Islet precursor cell (in vitro differentiated cells): Measurements from ENCODE around the gene HLA-DOB.

ENCODE experiments used
- DNase-seq: peaks from one replicate; pipeline ENCODE4 v3.0.0-alpha.2; 2018

HLA-DOB gene

DNA sequence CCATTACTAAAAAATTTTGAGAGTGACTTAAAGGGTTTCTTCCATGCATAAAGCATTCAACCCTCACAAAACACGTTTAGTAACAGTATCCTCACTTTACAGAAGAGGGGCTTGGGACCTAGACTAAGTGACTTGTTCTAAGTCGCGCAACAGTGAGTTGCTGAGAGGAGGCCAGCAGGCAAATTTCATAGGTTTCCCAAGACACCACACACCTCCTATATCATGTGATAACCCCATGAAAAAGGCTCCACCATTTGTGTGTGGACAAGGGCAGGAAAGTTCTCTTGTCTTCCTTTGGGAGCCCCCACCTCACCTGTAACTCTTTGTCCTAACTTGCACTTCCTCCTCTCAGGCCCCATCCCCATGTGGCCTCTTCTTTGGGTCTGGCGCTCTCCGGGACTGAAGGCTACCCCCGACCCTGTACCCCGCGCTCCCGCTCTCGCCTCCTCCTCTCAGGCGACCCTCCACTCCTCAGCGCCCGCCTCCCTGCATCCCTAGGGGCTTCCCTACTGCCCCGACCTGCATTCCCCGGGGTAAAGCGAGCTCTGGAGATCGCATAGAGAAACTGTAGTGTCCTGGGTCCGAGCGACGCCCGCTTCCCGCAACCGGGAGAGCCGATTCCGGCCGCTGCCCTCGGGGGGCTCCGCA, 26.7 kb upstream of the HLA-DOB start:
- no peak for DNase-seq

DNA sequence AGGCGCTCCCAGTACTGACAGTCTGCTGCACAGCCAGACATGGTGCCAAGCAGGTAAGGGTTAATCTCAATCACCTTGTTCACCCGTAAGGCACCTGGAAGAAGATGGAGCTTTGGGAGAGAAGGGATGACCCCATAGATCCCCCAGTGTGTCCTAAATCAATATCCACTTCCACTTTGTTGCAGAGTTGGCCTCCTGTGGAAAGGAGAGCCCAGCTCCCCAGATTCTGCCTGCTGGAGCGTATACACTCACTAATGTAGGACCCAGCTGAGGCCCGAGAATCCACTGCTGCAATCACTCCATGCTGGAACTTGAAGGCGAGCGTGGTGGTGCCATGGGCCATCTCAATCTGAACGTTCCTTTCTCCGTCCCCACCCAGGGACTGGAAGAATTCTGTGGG, 25.9 kb upstream of the HLA-DOB start:
- no peak for DNase-seq

DNA sequence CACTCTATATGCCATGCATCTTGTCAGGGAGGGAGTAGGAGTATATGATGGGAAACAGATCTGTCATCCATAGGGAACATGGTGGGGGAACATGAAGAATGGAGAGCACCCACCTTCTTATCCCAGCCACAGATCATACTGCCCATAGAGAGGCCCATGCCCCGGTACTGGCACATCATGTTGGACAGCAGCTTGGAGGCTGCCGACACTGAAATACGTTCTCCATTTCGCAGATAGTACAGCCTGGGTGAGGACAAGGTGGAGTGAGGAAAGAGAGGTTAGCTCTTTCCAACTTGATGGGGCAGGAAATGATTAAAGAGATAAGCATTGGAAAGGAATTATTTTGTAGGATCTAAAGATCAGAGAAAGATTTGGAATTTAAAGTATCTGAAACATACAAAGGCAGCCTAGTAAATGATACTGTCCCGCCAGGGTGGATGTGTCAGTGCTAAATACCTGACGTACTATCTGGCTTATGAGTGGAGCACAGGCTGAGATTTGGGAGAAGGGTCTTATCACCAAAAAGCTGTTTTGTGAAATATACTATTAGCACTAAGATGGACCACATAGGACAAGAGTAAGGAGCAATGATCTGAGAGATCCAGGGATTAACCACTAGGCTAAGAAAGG, 25.3 kb upstream of the HLA-DOB start:
- no peak for DNase-seq

DNA sequence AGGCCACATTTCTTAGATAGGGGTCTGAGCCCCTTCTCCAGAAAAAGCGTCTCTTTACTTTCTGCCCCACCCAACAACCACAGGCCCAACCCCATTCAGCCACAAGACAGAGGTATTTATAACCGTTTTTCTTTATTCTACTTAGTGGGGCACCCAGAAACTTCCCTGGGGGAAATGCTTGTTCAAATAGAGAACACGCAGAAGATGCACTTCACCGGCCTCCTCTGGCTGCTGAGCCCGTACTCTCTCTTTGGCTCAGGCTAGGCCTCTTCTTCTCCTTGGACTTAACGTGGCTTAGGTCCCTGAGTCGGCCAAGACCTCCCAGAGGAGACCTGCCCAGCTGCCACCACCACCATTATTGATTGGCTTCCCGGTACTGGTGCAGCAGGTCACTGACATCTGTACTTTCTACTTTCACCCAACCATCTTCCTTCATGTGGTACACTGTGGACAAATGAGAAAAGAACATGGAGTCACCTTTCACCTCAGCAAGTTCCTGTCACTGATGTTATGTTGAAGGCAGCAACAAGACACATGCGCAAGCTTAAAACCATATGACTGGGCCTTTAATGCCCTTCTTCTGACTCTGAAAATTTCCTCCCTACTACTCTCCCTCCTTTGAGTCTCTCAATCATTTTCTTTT, 23.9 kb upstream of the HLA-DOB start:
- DNase-seq = no peak

DNA sequence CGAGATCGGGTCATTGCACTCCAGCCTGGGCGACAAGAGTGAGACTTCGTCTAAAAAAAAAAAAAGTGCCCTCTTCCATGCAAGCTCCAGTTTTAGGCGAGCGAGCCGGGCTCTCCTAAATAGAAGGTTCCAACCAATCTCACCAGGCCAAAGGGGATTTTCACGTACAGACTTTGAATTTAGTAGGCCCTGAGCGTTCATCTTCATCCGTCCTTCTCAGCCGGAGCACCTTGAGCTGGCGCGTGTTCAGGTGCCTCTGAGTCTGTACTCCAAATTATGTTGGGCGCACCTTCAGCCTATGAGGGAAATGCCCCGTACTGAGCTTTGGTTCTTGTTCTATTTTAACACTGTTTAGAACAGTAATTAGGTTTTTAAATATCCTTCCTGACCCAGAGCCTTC, 22.6 kb upstream of the HLA-DOB start:
- DNase-seq = no peak

DNA sequence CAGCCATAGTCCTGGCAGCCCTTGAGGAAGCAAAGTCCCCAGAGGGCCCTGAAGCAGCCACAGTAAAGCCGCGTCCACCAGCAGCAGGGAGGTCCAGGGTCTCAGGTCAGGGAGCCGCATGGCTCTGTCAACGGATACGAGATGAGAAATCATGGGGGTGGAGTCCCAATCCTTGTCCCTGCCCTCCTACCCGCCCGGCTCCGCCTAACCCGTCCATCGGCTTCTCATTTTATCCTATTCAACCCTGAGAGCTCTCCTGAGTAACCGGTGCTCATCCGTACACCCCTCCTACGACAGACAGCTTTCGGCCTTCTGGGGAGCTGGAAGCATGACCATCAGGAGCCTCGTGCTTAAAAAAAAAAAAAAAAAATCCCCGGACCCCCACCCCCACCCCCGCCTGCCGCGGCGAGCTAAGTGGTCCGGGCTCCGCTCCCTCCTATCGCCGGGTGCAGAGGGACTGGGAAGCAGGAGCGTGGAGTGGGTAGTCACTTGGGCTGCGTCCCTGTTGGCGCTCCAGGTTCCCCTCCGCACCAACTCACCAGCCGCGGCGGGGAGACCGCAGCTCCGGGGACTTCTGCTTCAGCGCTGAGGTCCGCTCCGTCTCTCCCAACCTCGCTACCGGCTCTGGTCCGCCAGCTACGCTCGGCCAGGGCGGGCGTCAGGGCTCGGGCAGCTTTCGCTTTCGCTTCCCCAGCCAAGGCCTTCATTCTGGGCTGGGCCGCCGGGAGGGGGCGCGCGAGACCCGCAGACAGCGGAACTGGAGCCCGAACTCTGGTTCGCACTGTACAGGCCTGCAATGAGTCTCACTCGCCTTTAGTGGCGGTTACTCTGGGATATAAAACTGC, 21.5 kb upstream of the HLA-DOB start, which contains the start of gene TAP2:
Gene TAP2, minus strand, starts transcription at position 626 of the 845 bp plus-strand sequence. Its CDS starts 506 bp downstream, at position 120.
- DNase-seq = peak; percentile 97

DNA sequence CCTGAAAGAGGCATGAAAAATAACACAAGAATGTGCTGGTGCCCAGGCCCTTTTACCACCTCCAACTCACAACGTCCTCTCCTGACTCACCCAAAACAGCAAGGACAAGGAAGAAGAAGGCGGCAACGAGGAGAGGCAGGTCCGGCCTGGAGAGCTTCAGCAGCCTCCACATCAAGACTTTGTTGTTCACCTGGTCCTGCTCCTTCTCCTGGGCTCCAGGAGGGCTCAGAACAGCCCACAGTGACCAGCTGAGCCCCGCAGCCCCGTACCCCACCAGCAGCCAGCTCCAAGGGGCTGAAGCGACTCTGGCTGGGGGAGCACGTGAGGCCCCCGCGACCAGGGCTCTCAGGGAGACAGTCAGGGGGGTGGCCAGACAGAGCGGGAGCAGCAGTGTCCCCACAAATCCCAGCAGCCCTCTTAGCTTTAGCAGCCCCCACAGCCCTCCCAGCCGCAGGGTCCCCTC, 20.9 kb upstream of the HLA-DOB start:
- DNase-seq = peak; percentile 51

DNA sequence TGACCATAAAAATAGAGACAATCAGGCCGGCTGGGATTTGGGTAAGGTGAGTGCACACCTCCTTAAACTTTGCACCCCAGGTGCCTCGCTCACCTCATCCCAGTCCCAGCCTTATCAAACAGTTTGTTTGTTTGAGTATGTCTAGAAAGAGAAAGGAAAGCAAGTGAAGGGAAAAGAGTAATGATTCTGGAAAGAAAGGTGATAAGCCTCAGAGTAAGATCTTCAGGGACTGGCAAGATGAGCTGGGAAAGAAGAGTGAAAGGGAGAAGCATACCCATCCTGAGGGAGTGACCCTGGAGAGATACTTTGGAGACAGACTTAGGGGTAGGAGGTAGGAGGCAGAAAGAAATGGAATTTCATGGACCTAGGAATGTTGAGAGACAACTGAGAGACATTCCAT, 20.1 kb upstream of the HLA-DOB start:
- DNase-seq = no peak

DNA sequence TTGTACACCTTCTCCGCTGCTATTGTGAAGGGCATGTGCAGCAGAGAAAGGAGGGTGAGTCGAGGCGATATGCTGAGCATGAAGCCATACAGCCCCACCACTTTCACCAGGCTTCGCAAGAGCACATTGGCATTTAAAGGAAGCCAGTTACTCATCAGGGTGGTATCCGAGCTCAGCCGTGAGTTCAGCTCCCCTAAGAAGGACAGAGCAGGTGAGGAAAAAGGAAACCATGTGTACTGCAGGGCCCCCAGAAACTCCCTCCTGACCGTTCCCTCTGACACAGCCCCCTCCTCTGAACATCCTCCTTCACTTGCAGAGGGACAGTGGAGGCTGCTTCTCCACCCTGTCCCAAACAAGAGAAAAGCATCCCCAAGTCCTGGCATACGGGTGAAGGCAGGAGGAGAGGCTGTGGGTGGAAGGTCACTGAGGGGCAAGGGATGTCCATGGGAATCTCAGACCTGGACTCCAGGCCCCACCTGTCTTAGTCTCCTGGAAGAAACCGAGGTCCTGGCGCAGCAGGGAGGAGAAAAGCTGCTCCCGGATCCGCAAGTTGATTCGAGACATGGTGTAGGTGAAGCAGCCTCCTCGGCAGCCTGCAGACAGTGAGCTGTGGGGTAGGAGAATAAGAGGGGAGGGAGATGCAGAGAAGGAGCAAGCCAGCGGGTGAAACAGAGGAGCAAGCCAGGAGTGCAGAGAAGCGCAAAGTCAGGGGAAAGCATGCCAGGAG, 18.5 kb upstream of the HLA-DOB start:
- no peak for DNase-seq

DNA sequence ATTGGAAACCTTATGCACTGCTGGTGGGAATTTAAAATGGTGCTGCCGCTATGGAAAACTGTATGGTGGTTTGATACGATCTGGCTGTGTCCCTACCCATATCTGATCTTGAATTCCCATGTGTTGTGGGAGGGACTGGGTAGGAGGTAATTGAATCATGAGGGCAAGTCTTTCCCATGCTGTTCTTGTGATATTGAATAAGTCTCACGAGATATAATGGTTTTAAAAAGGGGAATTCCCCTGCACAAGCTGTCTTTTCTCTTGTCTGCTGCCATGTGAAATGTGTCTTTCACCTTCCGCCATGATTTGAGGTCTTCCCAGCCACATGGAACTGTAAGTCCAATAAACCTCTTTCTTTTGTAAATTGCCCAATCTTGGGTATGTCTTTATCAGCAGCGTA, 16.9 kb upstream of the HLA-DOB start:
- no peak for DNase-seq

DNA sequence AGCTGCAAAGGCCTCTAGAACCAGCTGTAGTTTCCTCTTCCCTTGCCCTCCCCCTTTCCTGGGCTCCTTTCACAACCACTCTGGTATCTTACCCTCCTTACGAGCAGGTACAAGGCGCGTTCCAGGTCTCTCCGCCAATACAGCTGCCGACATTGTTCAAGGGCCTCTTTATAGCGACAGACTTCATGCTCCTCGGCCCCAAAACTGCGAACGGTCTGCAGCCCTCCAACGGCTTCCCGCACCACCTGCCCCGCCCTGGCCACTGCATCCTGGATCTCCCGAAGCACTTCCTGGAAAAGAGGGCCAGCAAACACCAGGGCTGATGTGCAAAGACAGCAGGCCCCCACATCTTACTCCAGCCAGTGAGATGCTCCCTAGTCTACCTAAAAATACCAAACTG, 15.7 kb upstream of the HLA-DOB start:
- no peak for DNase-seq

DNA sequence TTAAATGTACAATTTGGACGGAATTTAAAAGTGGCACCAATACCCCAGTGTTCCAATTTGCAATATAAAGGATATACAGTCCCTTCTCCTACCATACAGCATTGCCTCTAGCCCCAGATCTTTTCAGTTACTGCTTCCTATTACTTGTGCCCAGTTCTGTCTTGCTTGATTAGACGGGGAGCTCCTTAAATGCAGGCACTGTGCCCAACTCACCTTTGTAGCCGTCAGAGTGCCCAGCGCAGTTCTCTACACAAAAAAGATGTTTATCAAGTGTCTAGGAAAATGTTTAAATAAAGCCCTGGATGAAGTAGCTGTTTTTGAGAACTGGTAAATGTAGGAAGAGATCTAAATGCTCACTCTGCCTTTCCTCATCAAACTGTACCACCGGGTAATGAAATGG, 14.1 kb upstream of the HLA-DOB start:
- DNase-seq = peak; percentile 5

DNA sequence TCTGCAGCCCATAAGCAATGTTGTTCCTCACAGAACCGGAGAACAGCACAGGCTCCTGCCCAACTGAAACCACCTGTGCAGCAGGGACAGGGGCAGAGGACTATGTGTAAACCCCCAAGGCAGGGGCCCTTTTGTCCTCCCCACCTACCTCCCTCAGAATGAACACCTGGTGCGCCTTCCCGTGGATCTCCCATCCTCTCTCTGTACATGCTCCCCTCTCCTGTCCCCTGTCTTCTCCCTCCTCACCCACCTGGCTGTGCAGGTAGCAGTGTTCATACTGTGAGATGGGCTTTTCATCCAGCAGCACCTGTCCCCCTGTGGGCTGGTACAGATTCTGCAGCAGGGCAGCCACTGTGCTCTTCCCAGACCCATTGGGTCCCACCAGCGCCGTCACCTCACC, 13.2 kb upstream of the HLA-DOB start:
- DNase-seq = no peak

DNA sequence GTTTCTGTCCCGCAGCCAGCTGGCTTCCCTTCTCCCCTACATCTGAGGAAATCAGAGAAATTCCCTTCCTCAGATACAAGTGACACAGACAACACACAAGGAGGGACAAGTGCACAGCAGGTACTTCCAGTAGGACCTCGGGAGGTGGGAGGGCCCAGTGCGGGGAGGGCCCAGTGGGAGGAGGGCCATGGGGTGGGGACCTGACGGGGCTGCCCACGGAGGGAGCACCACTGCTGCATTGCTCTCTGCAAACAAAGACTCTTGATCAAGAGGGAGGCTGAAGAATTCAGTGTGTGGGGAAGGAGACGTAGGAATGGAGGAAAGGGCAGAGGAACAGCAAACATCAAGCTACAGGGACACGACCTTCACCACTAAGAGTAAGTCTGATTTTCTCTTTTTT, 12.7 kb upstream of the HLA-DOB start:
- DNase-seq = no peak

DNA sequence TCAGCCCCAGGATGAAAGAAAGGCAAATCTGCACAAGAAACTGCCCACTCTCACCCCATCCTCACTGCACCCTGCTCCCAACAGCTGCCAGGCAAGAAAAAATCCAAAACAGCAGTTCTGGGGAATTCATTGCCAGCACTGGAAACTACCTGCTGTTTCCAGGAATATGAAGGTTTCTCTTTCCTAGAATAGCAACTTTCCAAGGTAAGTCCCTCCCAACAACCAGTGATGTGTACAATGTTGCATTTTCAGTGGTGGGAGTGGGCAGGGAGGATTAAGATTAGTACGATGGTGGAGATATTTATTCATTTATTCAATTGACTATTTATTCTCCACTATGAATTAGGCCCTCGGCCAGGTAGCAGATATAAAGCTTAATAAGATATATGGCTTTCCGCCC, 10.2 kb upstream of the HLA-DOB start:
- DNase-seq = no peak

DNA sequence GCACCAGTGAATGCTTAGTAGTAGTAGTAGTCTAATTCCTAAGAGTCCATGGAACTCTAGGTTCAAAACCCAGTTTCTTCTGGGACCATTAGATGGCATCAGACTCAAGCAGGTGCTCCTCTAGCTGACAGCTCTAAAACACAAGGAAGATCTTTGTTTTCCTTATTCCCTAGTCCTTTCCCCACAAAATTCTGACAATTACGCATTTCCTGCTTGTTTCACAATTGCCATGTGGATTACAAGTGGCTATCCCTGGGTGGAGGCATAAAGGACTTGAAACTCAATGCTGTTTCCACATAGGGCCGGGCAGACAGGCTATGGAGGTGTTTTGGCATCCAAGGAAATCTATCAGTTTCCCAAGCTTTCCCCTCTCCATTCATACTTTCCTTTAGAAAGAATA, 9.2 kb upstream of the HLA-DOB start:
- DNase-seq = no peak

DNA sequence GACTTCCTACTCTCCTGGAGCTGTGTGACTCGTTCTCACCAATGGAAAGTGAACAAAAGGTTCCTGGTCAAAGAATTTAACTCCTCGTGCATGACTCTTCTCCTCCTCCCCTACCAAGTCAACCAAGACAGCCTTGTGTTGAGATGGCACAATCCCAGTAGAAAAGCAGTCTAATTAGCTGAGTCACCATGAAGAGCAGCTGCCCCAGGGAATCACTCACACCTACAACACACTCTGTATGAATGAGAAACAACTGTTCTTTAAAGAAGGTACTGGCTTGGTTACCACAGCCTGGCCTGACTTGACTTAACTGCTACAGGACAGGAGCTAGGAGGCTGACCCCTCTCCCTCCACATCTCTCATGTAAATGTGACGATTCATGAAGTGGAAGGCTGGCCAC, 2.9 kb upstream of the HLA-DOB start:
- DNase-seq = peak; percentile 91

DNA sequence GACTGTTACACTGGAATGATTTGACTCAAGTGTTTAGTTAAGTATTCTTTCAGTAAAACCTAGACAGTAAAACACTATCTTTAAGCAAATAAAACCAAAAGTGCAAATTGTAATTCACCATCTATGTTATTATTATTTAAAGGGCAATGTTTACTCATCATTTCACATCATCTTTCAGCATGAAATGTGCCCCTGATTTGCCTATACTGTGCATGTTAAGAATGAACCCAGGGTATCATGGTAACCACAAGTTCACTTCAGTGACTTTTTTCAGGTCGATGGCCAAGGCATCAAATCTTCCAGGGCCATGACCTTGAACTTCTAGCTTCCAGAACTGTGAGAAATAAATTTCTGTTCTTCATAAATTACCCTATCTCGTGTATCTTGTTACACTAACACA, 2.1 kb upstream of the HLA-DOB start:
- DNase-seq = no peak

DNA sequence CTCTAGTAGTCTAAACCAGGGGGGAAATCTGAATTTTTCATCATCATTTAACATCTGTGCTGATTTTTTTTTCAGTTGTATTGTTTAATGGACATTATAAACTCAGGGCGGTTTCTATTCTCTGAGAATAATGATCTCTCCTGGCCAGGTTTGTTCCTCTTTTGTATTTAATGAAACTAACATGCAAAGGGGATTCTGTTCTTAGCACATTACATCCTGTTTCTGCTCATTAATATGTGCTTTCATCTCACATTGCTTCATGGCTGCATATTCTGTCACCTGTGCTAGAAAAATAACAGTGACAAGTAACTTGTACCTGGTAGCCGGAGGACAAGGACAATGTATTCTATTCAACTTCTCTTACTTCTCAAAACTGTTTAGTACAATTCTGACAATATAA, 806 bp downstream of the HLA-DOB start:
- no peak for DNase-seq

DNA sequence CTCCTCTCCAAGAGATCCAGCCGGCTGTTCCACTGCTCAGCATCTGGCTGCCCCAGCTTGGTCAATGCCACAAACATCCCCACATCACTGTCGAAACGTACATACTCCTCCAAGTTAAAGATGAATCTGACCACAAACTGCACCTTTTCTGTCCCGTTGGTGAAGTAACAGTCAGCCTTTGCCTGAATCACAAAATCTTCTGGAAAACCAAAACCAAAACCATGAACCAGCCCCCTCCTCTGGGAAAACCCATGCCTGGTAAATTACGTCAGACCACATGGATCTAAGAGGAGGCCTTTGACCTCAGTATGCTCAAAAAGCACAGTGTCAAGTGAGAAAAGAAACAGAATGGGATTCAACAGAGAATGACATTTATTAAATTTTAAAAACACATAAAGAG, 1.7 kb downstream of the HLA-DOB start:
- DNase-seq = no peak

DNA sequence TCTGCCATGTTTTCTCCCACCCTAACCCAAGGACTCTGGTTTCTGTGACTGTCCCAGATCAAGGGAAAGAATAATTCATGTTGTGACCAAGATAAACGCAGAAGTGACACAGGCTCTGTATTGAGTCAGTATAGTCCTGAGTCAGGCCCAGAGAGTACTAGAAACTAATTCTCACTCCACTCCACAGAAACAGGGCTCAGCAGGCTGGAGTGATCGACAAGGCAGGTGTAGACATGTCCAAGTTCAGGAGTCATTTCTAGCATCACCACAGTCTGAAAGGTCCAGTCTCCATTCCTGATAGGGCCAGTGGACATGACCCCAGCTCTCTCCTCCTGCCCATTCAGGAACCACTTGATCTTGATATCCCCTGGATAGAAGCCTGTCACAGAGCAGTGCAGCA, 2.7 kb downstream of the HLA-DOB start:
- no peak for DNase-seq

DNA sequence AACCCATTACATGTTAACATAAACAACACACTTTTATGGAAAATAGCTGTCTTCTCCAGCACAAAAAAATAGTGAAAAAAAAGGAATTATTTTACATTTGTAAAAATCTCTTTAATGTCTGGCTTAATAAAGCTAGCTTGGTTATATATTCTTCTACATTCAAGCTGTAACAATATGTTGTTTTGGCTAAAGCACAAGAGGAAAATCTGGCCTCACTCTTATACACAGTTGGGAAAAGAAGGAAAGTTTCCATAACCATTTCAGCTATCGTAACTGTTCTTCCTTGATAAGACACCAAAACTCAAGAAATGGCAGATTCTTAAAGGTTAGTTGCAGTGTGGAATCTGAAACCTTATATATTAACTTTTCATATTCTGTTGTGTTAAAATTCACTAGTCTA, 7.6 kb downstream of the HLA-DOB start:
- no peak for DNase-seq
